NCI-H1092 (cell line): Measurements from ENCODE around the gene EXO5.
"Not testable (repeated sequence)": the region's sequence is repeated elsewhere in the genome, so short reads cannot be mapped to it uniquely, and the experiment has no call there.

Experiments used
- DNase-seq: peaks from one replicate; lab custom pipeline; 2025; lab: John Stamatoyannopoulos, UW

The EXO5 gene

DNA sequence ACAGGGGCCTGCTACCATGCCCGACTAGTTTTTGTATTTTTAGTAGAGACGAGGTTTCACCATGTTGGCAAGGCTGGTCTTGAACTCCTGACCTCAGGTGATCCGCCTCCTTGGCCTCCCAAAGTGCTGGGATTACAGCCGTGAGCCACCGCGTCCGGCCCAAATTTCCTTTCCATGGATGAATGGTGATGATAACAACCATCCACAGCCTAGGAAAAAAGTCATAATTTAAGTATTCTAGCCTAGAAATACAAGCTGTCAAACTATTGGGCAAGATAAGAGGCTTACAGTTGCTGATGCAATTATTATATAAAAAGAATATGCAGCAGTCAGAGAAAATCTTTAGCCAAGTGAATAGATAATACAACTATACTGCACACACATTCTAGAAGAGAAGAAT lies 46.2 kb downstream of the EXO5 start:
- DNase-seq: not testable (repeated sequence)

DNA sequence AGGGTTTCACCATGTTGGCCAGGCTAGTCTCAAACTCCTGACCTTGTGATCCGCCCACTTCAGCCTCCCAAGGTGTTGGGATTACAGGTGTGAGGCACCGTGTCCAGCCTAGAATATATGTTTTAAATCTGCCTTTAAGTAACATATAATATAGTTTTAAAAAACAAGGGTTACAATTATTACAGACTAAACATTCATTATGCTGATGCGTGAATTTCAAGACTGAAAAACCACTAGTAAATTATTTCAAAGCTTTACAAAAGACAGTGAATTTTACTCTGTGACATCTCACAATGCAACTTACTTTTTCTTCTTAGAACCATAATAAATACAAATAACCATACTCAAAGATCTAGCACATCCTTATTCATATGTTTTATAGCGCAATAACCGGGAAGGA lies 47.6 kb downstream of the EXO5 start:
- no peak for DNase-seq

DNA sequence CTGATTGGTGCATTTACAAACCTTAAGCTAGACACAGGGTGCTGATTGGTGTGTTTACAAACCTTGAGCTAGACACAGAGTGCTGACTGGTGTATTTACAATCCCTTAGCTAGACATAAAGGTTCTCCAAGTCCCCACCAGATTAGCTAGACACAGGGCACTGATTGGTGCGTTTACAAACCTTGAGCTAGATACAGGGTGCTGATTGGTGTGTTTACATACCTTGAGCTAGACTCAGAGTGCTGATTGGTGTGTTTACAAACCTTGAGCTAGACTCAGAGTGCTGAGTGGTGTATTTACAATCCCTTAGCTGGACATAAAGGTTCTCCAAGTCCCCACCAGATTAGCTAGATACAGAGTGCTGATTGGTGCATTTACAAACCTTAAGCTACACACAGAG lies 49.7 kb downstream of the EXO5 start:
- not testable (repeated sequence) for DNase-seq

DNA sequence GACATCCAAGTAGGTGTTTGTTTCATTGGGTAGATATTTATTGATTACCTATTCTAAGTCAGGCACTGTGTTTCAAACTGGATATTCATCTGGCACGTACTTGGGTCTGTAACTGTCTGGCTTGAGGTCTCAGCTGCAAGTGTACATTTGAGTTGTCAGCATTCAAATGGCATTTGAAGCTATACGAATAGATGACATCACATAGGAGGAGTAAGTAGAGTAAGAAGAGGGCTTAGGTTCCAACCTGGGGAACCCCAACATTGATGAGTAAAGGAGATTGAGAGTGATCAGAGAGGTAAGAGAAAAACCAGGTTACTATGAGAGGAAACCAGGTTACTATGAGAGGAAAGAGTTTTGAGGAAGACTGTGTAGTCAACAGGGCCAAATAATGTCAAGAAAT lies 53.6 kb downstream of the EXO5 start:
- DNase-seq: no peak

DNA sequence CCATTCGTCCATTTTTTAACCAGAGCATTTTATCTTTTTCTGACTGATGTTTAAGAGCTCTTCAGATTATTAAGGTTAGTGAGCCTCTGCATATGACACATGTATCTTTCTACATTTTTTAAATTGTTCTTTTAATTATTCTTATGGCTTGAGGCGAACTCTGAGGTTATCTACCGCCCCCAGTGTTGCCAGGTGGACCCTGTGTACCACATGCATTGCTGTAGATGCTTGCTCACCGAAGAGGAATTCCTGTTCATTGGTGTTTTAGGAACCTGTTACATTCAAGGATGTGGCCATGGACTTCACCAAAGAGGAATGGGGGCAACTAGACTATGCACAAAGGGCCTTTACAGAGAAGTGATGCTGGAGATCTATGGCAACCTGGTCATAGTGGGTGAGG lies 54.7 kb downstream of the EXO5 start:
- no peak for DNase-seq

DNA sequence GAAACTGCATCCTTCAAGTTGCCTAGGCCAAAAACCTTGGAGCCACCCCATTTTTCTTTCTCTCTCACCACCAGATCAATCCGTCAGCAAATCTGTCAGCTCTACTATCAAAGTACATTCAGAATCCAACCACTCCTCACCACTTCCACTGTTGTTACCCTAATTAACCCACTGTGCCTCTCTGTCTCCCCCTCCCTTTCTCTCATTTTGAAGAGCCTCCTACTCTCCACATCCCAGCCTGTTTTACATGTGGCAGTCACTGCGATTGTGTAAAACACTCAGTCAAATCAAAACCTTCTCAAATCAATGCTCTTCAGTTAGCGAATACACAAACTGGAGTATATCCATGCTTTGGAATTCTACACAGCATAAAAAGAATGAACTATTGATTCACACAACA lies 55.9 kb downstream of the EXO5 start:
- no peak for DNase-seq

DNA sequence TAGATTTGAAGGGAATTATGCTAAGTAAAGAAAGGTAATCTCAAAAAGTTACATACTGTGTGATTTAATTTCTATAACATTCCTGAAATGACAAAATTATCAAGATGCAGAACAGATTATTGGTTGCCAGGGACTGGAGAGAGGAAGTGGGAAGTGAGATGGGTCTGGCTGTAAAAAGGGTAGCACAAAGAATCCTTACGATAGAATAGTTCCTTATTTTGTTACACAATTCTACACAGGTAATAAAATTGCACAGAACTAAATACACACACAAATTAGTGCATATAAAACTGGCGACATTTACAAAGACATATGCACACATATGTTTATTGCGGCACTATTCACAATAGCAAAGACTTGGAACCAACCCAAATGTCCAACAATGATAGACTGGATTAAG lies 56.3 kb downstream of the EXO5 start:
- no peak for DNase-seq
